ENCODE results near the gene TST.
A peak's percentile ranks its signal among the peaks of the same experiment; 100 is the strongest.

Gene TST

GRCh38 chr22:37018086-37018814, 997 bp downstream of the TST start:
- peak overlapping the region; percentile 85 for H3K4me3 ChIP-seq (ENCODE audit: low read depth, low read length)
- no peak for DNase-seq (ENCODE audit: low read depth)
- TF ChIP-seq CTCF (IDR thresholded peaks at IDR 0.05; ENCODE audit: low read depth, low read length, missing control alignments) = no peak

GRCh38 chr22:37017356-37017755, 1.9 kb downstream of the TST start:
- no peak for DNase-seq (ENCODE audit: low read depth)
- no peak overlapping the region for H3K4me3 ChIP-seq (ENCODE audit: low read depth, low read length)
- TF ChIP-seq CTCF (IDR thresholded peaks at IDR 0.05; ENCODE audit: low read depth, low read length, missing control alignments) = no peak

GRCh38 chr22:37016134-37016910, 2.9 kb downstream of the TST start:
- DNase-seq (ENCODE audit: low read depth) = no peak
- TF ChIP-seq CTCF (IDR thresholded peaks at IDR 0.05; ENCODE audit: low read depth, low read length, missing control alignments) = no peak
- no peak overlapping the region for H3K4me3 ChIP-seq (ENCODE audit: low read depth, low read length)

GRCh38 chr22:37015587-37015878, 3.7 kb downstream of the TST start:
- no peak for DNase-seq (ENCODE audit: low read depth)
- TF ChIP-seq CTCF (IDR thresholded peaks at IDR 0.05; ENCODE audit: low read depth, low read length, missing control alignments) = no peak
- no peak overlapping the region for H3K4me3 ChIP-seq (ENCODE audit: low read depth, low read length)

- no peak overlapping the region for H3K4me3 ChIP-seq (ENCODE audit: low read depth, low read length)
- TF ChIP-seq CTCF (IDR thresholded peaks at IDR 0.05; ENCODE audit: low read depth, low read length, missing control alignments) = no peak
- DNase-seq (ENCODE audit: low read depth) = no peak
Measured at GRCh38 chr22:37014835-37015586, 4.2 kb downstream of the TST start.

GRCh38 chr22:37014415-37014806, 4.8 kb downstream of the TST start:
- no peak for TF ChIP-seq CTCF (IDR thresholded peaks at IDR 0.05; ENCODE audit: low read depth, low read length, missing control alignments)
- no peak overlapping the region for H3K4me3 ChIP-seq (ENCODE audit: low read depth, low read length)
- no peak for DNase-seq (ENCODE audit: low read depth)

Data from GM12864 (cell line).